ENCODE data around the gene LIF.

The LIF gene

DNA sequence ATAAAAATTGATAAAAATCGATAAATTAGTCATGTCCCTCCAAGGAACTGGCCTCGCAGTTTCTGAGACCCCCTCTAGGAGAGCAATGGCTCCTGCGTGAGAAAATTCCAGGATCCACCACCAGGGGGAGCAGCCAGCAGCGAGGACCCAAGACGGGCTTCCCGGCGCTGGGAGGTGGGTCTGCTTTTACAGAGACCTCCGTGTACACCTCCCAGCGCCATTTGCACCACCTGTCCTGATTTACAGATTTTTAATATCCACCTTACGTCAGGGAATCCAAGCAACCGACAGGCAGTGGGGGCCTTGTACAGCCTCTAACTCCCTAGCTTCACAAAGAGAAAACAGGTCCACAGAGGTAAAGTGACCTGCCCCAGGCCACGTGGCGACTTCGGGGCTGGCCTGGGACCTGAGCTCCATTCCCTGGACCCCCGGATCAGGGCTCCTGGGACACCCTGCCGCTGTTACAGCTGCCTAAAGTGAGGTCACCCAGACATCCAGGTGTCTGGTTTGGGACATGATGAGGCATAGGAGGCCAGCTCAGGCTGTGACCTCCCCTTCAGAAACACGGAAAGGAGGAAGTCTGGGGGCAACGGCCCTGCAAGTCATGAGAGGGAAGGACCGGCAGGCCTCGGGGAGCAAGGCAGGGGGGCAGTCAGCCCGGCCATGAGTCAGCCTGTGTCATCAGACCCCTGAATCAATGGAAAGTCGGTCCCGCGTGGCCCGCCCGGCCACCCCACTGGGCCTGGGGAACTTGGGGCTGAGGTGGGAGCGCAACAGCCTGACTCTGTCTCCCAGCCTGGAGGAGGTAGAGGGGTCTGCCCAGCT lies 16.6 kb upstream of the LIF start:
- DNase-seq, result peak; percentile 85 to 86

DNA sequence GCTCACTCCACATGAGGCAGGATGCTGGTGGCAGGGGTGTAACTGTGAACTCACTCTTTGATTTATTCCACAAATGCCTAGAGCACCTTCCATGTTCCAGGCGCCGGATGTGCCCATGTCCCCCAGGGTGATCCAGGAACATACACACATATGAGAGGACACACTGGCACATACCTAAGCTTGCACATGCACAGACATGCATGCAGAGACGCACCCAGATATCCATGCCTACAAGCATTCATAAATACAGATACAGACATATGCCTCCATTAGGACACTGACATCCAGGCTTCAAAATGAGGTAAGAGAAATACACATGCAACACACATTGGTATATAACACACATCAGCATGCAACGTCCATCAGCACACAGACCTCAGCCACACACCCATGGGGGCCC lies 15.6 kb upstream of the LIF start:
- DNase-seq, result no peak

DNA sequence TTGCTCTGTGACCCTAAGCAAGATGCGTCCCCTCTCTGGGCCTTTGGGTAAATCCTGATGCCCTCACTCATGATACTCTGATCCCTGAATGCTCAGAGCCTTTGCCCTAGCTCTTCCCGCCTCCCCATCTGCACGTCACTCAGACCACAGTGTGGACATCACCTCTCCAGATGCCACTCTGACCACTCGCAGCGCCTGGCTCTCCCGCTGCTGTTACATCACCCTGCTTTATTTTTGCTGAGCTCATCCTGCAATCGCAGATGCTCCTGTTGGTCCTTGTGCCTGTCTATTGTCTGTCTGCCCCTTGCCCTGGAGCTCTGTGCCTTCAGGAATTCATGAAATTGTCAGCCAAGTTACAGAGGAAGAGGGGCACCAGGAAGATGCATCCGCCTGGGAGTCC lies 14.6 kb upstream of the LIF start:
- DNase-seq, result no peak

DNA sequence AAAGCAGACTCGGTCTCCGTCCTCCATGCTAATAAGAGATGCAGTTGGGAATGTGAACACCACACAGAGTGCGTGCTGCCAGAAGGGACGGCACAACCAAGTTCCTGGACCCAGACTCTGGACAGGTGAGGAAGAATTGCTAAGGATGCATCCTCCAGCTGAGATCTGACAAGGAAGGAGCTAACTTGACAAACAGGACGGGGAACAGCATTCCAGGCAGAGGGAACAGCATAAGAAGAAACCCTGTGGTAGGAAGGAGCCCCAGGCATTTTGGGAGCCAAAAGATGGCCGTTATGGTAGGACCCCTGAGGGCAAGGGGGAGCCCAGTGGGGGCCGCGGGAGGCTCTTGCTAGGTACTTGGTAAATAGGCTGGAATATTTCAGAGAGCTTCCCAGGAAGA lies 14.1 kb upstream of the LIF start:
- no peak for DNase-seq

DNA sequence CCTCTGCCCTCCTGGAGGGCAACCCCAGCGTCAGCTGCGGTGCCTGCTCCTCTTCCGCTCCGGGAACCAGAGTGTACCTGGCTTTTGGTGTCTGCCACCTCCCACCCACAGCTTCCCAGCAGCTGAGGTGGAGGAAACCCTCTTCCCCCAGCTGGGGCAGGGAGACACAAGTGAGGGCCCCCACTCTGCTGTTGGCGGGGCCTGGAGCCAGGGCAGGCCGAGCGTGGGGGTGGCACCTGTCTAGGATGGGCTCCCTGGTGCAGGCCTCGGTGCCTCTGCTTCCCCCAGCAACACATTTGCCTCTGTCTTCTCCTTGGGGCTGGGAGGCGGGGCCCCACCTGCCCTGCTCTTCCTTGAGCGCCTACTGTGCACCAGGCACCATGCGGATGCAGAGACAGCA lies 13.7 kb upstream of the LIF start:
- no peak for DNase-seq

DNA sequence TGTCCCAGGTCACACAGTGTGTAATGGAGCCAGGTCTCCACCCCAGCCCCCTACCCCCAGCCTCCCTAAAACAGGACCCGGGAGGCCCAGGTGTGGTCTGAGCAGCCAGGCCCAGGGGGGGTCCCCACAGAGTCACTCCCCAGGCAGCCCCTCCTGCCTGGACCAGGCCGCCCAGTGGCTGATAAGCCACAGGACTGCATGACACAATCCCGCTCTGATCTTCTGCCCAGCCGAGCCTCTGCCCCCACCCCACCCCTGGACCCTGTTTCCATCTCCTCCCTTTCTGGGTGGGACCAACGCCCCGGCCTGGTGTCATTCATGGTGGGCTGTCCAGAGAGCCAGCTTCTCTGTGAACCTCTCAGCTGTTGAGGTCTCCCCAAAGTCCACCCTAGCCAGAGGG lies 7.8 kb upstream of the LIF start:
- no peak for DNase-seq

DNA sequence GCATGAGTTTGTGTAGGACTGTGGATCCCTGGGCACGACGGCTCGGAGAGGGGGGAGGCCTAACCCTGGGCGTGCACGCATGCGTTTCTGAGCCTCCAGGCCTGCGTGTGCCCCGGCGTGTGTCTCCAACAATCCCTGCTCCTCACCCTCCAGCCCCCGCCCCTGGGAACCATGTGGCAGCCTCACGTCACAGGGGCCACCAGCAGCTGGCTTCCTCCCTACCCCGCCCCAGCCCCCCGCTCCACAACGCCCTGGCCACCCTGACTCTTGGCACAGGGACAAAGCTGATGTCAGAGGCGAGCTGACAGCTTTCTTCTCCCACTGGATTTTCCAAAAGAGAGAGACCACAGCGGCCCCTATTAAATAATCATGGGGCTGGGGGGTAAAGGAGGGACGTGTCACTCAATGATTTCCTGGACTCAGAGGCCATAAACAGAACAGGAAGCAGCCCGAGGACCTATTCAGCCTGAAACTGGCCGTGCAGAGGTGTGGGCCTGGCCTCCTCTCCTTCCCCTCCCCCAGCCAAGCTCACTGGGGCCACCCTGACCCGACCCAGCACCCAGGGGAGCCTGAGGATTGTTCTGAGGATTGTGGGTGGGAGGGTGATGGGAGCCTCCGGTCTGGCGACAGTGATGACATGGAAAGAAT lies 6.8 kb upstream of the LIF start:
- no peak for DNase-seq

DNA sequence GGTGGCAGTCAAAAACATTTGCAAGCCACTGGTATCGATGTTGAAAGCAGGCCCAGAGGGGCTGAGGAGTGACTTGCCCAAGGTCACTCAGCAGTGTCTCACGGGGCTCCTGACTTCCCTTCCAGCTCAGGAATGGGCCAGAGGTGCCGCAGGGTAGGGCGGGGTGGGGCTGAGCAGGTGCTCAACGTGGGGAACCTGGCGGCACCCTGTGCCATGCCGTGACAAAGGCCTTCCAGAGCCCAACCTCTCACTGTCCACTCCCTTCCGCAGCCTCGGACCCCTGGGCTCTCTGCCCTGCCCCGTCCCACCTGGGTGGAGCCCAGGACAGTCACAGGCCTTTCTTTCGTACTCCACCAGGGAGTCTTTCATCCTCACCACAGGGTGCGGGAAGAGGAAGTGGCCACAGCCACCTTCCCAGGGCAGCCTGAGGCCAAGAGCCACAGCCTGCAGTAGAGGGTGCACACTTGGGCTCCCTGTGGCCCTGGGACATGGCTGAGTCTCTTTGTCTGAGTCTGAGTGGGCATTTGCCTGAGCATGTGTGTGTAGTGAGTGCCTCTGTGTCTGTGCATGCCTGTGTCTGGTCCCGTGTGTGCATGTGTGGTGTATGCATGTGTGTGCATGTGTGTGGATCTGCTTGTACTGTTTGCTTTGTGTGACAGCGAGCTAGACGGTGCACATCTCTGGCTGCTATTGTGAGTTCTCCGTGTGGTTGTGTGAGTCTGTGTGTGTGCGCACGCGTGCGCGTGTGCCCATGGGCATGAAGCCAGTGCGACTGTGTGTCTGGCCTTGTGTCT lies 6.0 kb upstream of the LIF start:
- no peak for DNase-seq

DNA sequence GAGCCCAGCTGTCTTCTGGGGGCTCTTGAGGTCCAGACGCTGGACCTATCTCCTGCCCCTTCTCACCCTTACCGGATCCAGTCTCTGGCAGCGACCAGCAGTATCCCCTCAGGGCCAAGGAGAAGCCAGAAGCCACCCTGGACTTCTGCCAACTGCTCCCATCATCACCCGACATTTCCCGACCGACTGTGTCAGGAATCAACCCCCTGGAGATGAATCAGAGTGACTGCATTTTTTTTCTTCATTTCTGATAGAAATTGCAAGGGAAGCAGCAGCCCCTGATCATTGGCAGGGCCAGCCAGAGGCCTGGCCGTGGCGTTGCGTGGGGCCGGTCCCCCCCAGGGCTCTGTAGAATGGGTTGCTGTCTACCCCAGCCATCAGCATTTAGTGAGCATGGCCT lies 5.2 kb upstream of the LIF start:
- DNase-seq, result no peak

DNA sequence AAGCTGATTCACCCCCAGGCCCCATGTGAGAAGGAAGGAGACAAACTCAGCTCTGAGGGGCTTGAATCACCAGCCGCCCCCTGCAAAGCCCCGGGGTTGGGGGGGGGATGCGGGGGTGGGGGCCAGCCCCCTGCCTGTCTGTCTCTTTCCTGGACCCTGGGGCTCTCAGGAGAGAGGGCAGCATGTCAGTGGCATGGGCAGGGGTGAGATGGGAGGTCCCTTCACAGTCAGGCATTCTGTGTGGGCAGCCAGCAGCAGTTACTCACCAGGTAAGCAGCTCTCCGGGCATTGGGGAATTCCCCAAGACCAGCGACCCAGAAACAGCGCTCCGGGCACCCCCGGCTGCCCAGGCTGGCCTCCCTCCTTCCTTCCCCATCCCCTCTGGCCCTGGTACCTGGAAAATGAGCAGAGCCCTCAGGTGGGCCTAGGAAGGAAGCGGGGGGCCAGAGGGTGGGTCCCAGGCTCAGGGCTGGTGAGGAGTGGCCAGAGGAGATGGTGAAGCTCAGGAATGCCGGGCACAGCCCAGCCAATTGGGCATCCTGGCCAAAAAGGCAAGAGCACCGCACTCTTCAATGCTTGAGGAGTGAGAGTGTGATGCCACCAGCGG lies 4.2 kb upstream of the LIF start:
- DNase-seq, result peak in 1 of 2 donors; percentile 39

DNA sequence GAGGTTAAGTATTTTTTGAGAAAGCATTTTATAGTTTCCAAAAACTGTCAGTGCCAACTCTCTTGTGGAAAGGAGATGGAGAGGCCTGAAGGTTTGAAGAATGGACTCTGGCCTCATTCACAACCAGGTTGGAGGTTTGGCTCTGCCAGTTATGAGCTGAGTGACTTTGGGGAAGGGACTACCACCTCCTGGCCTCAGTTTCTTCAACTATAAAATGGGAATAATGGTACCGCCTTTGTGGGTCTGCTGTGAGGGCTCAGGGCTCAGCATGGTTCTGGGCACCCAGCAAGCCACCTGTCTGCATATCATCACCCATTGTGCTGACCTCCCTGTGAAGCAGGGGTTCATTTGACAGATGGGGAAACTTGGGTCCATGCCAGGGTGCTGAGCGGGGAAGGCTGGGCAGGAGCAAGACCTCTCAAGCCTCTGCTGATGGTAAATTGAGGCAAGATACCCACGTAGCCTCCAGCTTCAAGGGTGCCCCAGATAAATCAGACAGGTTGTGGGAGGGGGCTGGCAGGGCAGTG lies 3.5 kb upstream of the LIF start:
- DNase-seq, result no peak

DNA sequence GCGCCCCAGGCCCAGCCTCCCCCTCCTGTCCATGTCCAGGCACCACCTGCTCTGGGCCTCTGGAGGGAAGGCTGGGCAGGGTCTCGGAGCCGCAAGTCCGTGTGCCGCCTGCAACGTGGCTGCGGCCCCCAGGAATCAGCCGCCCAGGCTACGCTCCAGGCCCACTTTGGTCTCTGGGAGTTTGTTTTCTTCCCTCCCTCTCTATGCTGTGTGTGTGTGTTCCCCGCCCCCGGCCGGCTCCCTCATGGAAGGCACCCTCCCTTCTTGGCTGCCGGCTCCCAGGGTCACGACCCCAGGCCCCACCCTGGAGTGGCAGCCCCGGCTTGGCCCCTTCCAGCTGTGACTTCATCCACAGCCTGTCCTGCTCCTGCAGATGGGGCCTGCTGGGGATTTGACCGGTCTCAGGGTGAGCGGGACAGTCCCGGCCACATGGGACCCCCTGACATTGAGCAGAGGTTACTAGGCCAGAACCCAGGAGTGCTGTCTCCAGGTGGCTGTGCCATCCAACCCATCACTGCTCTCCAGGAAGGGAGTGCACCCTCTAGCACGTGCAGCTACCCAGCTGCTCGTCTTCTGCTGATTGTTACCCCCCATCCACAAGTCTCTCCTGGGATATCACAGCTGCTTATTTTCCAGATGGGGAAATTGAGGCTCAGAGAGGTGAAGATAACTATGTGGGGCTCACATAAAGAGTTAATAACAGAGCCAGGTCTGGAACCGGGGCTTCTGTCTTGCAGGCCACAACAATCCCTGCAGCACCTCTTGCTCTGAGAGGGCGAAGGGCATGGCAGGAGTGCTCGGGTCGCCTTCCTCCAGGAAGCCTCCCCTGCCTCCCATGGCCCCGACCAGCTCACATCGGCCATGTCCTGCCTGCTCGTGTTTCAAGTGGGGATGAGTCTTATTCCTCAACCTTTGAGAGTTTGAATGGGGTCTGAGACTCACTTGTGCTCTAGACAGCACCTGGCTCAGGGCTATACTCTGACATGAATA lies 2.8 kb upstream of the LIF start:
- no peak for DNase-seq

DNA sequence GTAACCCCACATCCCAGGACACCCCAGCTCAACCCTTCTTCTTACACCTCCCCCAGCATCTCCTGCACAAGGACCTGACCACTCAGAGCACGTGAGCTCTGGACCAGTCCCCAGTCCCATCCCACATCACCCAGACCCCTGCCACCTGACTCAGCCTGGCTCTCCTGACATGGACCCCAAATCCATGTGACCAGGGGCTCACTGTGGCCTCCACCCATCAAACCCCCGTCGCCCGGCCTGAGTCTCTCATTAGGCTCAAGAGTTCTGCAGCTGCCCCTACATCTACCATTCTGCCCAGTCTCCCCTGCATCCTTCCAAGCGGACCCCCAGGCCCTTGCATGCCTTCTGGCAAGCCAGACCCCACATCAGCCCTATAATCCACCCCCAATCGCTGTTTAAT lies 1.9 kb upstream of the LIF start:
- no peak for DNase-seq

DNA sequence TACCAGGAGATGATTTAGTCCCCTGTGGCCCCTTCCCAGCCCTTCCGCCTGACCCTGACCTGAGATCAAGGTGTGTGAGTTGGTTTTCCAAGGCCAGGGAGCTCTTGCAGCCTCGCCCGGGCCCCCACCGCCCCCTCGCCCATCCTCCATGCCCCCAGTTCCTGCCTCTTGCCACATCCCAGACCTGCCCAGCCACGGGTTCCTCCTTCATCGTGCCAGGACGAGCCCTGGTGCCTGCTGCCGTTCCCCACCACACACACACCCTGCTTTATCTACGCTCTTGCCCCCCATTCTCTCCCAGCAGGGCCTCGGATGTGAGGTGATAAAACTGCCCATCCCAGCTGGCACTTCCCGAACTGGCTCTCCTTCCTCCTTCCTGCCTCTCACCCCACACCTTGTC lies 1.4 kb upstream of the LIF start:
- DNase-seq, result no peak

DNA sequence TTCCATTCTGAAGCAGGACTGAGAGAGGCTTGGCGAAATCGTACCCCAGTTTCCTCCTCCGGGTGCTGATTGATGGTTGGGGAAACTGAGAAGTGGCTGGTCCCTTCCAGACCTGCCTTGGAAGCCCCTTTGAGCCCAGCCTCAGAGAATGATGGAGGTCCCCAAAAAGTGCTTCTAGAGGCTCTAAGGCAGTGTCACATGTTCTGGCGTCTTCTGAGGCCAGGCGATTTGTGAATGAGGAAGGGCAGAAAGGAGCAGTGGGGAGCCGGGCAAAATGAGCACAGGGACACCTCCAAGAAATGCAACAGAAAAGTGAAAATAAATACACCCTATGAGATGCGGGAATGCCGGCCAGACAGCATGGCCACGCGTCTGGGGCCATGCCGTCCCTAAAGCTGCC lies 1.0 kb upstream of the LIF start:
- no peak for DNase-seq

DNA sequence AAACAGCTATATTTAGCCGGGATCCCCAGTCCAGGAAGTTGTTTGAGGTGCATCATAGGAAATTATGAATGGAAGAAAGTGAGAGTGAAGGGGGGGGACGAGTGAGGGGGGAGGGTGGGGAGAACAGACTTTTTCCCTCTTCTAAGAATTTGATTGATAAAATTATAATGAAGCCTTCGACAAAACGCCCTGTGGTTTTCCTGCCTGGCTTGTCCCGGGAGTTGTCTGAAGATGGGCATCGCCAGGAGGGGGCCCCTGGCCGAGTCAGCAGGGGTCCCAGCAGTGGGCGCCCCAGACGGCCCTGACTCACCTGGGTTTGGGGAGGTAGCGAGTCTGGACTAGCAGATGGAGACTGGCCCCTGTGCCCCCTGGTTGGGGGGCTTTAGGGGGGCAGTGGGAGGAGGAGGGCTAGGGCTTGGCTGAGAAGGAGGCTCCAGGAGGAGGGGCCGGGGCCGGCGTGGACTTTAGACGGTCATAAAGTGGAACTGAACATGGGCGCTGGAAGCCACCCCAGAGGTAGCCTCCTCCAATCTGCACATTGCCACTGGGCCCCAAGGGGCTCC lies 336 bp upstream of the LIF start:
- DNase-seq, result no peak

DNA sequence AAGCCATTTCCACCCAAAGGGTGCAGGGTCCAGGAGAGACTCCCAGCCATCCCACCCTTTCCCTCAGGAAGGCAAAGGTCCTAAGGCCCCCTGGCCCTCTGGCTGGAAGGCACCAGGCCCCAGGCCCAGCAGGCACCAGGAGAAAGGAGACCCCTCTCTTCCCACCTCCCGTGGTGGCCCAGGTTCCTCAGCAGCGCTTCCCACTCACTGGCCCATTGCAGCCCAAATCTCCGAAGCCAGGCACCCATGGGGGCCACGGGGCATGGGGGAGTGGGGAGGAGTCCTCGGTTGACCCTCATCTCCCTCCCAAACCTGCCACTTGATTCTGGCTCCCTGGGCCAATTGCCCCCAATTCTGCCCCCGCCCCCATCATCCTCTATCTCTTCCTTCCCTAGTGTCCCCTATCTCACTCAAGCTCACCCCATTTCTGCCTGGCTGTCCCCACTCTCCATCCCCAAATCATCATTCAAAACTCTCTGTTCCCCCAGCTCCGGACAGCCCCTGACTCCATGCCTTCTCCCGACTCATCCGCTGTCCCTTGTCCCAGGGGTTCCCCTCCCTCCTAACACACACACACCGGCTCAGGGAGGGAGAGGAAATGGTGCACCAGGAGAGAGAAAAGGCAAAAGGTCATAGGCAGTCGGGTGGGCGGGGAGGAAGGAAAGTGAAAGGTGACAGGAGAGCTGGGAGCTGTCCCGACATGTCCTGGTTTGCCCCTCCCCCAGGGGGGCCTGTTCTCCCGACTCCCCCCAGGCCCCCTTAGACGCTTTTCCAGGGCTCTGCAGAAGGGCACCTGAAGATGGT lies 1.2 kb downstream of the LIF start:
- DNase-seq, result no peak

DNA sequence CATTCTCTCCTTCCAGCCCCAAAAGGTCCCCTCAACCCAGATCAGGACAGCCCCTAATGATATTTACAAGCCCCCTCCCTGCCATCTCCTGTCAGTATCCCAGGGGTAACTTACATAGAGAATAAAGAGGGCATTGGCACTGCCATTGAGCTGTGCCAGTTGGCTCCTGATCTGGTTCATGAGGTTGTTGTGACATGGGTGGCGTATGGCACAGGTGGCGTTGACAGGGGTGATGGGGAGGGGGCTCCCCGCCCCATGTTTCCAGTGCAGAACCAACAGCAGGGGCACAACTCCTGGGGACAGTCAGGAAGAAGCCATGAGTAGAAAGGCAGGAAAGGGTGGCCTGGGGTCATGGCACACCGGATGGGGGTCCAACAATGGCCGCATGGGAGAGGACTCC lies 1.9 kb downstream of the LIF start:
- DNase-seq, result no peak

DNA sequence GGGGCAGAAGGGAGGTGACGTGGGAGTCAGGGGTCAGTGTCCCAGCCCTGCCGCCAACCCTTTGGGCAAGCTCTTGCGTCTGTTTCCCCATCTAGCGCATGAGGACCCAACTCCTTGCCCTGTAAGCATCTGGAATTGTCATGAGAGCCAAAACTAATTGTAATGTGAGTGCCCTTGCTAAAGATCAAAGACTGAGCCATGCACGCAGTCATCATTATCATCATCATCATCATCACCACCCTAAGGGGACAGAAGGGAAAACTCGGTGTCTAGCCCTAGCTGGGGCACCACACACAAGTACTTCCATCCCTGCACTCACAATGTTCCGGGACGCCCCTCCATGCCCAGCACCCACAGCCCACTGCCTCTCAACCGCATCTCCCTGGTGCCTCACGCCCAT lies 2.5 kb downstream of the LIF start:
- DNase-seq, result no peak

DNA sequence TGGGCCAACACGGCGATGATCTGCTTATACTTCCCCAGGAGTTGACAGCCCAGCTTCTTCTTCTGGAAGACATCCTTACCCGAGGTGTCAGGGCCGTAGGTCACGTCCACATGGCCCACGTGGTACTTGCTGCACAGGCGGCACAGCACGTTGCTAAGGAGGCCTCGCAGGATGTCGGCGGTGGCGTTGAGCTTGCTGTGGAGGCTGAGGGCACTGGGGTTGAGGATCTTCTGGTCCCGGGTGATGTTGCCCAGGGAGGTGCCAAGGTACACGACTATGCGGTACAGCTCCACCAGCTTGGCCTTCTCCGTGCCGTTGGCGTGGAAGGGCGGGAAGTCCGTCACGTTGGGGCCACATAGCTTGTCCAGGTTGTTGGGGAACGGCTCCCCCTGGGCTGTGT lies 2.9 kb downstream of the LIF start:
- no peak for DNase-seq

All from stimulated activated CD4-positive, alpha-beta T cell treated with anti-CD3 and anti-CD28 coated beads, Interleukin-2, amount 100 ng/mL, for 48 hours (primary cell).